Stimulated activated memory B cell treated with anti-CD40 and anti-IgM and Interleukin-4, amounts not matched to agents 10 μg/mL and 1 μg/mL and 100 μg/mL, for 72 hours (primary cell): ENCODE data around the gene FJX1.
A peak's percentile ranks its signal among the peaks of the same experiment; 100 is the strongest.
"Not testable (repeated sequence)": the region's sequence is repeated elsewhere in the genome, so short reads cannot be mapped to it uniquely, and the experiment has no call there.

Source experiments
- ATAC-seq: fragments of 150-1000 bp; cut with Tn5 transposase; 2 replicates; pipeline ENCODE4 v1.10.0; 2021
- H3K27ac Mint-ChIP-seq: one replicate; pipeline ENCODE4 v1.8.0; 2022; ENCODE audit warnings: mild to moderate bottlenecking, mixed read lengths
- H3K27me3 Mint-ChIP-seq: one replicate; pipeline ENCODE4 v1.8.0; 2022; ENCODE audit warnings: mixed read lengths
- H3K36me3 Mint-ChIP-seq: one replicate; pipeline ENCODE4 v1.8.0; 2022; ENCODE audit warnings: mixed read lengths
- H3K4me1 Mint-ChIP-seq: one replicate; pipeline ENCODE4 v1.8.0; 2022; ENCODE audit warnings: mixed read lengths
- H3K4me3 Mint-ChIP-seq: one replicate; pipeline ENCODE4 v1.8.0; 2022; ENCODE audit warnings: mild to moderate bottlenecking, moderate library complexity, mixed read lengths
- H3K9me3 Mint-ChIP-seq: one replicate; pipeline ENCODE4 v1.8.0; 2022; ENCODE audit warnings: mixed read lengths

The FJX1 gene

GRCh38 chr11:35662649-35663407 lies 44.6 kb downstream of the FJX1 start, which contains the start of gene TRIM44:
Gene TRIM44 (plus strand): TSS chr11:35662775. CDS start chr11:35663112, 337 bp downstream.
- peak; percentile 95 for ATAC-seq
- H3K4me1 Mint-ChIP-seq = peaks cover 42% of the 10 kb centered on the region
- peaks cover 13% of the 10 kb centered on the region for H3K9me3 Mint-ChIP-seq
- peaks cover 41% of the 10 kb centered on the region for H3K36me3 Mint-ChIP-seq
- H3K4me3 Mint-ChIP-seq = peak within 1 kb of the TSS; percentile 97
- H3K27me3 Mint-ChIP-seq = peaks cover 2% of the 10 kb centered on the region
- peak within 1 kb of the TSS; percentile 97 for H3K27ac Mint-ChIP-seq

GRCh38 chr11:35663408-35663702 lies 45.1 kb downstream of the FJX1 start:
- Mint-ChIP-seq H3K27me3 (no peaks in the 10 kb centered on the region), H3K4me3 (peak overlapping the region; percentile 97), H3K36me3 (peaks cover 46% of the 10 kb centered on the region), H3K4me1 (peaks cover 44% of the 10 kb centered on the region), H3K9me3 (peaks cover 17% of the 10 kb centered on the region), H3K27ac (peak overlapping the region; percentile 97)
- ATAC-seq = no peak

DNA sequence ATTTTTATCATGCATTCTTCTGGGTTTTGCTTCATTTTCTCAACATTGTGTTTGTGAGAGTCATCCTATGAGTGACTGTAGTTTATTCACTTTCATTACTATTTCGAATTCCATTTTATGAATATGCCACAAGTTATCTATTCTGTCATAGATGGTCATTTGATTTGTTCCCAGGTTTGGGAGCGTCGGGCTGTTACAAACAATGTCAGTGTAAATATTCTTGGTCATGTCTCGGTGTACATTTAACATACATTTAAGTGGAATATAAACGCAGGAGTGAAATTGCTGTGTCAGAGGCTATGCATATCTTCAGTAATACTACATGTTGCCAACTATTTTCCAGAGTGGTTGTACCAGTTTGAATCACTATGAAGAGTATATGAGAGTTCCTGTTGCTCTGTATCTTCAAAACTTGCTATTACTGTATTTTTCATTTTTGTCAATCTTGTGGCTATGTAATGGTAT lies 46.7 kb downstream of the FJX1 start:
- Mint-ChIP-seq H3K36me3 (peaks cover 59% of the 10 kb centered on the region), H3K4me1 (peaks cover 60% of the 10 kb centered on the region), H3K4me3 (peak overlapping the region; percentile 36), H3K27ac (no peak overlapping the region), H3K27me3 (no peaks in the 10 kb centered on the region), H3K9me3 (peaks cover 17% of the 10 kb centered on the region)
- ATAC-seq = no peak

DNA sequence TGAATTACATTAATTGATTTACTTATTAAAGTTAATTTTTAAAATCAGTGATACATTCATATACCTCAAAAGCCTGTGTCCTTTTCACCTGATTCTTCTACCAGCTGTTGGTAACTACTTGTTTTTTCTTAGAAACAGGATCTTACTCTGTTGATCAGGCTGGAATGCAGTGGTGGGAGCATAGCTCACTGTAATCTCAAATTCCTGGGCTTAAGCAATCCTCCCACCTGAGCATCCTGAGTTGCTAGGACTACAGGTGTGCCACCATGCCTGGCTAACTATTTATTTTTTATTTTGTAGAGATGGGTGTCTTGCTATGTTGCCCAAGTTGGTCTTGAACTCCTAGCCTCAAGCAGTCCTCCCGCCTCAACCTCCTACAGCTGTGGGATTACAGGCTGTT lies 49.0 kb downstream of the FJX1 start:
- Mint-ChIP-seq H3K36me3 (peaks cover 71% of the 10 kb centered on the region), H3K9me3 (peaks cover 19% of the 10 kb centered on the region), H3K27ac (no peak overlapping the region)

GRCh38 chr11:35668350-35668749 lies 50.1 kb downstream of the FJX1 start:
- H3K27me3 Mint-ChIP-seq, H3K4me3 Mint-ChIP-seq, ATAC-seq, H3K27ac Mint-ChIP-seq: not testable (repeated sequence)
- Mint-ChIP-seq H3K36me3 (peaks cover 77% of the 10 kb centered on the region), H3K9me3 (peaks cover 15% of the 10 kb centered on the region), H3K4me1 (peaks cover 74% of the 10 kb centered on the region)

More for the DNA sequence above, 49.0 kb downstream of the FJX1 start:
- no peaks in the 10 kb centered on the region for H3K27me3 Mint-ChIP-seq
- ATAC-seq = no peak
- no peak overlapping the region for H3K4me3 Mint-ChIP-seq
- peaks cover 71% of the 10 kb centered on the region for H3K4me1 Mint-ChIP-seq
